Measurements from ENCODE around the gene RAB43.

The RAB43 gene

DNA sequence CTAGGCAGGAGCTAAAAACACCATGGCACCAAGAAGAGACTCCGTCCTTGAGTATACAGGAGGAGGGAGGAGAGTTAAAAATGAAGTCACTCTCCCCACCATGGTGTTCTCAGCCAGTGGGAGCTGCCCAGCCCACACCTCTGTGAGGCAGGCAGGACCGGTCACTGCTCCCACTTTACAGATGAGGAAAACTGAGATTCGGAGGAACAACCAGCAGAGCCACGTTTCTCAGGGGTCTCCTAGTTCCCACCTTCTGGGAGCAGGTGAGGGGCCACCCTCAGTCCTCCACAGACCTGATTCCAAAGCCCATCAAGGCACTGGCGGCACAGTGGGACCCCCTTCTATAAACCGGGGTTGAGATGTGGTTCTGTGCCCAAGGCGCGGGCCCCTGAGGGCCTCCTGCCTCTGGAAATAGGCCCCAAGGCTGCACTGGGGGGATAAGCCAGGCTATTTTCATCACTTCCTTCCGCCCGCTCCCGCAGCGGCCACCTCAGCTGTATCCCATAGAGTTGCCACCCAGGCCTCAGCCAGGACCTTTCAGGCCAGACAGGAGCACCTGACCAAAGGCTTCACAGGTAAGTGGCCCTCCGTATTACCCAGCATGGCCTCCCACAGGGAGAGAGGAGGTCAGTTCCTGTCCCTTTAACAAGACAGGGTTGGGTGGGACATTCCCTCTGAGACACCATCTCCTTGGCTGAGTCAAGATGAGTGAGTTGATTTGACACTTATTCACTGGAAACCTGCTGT is 61.2 kb downstream of the RAB43 start, which contains the start of gene GP9:
Gene GP9 (plus strand): TSS at position 504 of the 747 bp plus-strand sequence. CDS start 961 bp downstream, outside the sequence.
- no peak for DNase-seq

DNA sequence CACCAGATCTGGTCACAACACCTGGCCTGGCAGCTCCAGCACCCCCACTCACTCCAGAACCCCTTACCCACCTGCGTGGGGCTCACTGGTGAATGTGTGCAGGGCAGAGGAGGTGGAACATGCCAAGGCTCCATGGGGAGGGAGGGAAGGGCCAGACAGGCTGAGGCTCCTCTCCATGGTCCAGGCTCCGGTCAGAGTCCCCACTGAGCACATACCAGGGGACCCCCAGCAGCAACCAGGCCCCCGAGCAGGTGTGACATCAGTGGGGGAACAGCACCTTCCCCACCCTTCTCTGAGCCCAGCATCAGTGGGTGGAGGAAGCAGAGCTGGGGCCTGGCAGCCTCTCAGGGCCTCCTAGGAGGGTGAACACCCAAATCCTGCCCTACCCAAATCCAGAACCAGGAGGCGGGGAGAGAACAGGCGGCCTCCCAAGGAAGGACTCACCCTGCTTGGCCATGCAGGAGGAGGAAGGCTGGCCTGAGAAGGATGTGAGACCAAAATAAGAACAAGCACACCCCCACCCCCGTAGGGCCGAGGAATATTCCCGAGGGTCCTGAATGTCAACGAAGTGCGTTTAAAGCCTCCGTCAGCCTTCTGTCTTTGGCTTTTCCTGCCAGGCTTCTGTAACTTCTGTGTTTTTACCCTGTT is 62.2 kb downstream of the RAB43 start:
- DNase-seq, result no peak

DNA sequence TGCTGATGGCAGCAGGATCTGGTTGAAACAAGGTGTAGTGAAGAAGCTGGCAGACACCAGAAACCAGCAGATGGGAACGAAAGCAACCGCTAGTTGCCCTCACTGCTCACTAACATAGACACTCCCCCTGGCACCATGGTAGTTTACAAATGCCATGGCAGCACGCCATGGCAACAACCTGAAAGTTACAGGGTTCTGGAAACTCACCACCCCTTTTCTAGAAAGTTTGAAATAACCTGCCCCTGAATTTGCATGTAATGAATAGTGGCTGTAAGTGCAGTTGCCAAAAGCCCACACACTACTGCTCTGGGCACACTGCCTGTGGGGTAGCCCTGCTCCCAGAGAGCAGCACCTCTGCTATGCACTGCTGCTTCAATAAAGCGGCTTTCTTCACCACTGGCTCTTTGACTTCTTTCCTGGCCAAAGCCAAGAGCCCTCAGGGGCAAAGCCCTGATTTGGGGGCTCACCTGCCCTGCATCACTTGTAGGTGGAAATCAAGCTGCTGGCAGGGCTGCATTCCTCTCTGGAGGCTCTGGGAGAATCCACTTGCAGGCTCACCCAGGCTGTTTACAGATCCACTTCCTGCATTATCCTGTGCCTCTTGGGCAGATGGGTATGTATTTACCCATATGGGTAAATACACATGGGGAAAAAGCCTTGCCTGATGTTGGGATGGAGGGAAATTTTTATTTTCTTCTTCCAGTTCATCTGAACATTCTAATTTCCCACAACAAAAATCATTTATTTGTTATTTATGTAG is 63.0 kb downstream of the RAB43 start:
- DNase-seq, result no peak

DNA sequence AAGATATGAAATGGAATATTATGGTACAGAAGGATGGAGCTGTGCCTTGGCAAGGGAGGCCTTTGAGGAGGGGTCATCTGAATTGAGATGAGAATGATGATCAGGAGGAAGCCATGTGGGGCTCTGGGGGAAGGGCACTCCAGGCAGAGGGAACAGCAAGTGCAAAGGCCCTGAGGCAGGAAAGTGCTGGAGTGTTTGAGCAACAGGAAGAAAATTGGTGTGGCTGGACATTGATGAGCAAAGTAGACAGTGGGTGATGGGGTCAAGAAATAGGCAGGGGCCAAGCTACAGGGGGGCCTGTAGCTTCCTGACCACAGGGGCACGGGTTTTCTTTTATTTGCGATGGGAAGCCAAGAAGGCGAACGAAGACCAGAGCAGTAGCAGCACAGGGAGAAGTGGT is 64.4 kb downstream of the RAB43 start:
- no peak for DNase-seq

DNA sequence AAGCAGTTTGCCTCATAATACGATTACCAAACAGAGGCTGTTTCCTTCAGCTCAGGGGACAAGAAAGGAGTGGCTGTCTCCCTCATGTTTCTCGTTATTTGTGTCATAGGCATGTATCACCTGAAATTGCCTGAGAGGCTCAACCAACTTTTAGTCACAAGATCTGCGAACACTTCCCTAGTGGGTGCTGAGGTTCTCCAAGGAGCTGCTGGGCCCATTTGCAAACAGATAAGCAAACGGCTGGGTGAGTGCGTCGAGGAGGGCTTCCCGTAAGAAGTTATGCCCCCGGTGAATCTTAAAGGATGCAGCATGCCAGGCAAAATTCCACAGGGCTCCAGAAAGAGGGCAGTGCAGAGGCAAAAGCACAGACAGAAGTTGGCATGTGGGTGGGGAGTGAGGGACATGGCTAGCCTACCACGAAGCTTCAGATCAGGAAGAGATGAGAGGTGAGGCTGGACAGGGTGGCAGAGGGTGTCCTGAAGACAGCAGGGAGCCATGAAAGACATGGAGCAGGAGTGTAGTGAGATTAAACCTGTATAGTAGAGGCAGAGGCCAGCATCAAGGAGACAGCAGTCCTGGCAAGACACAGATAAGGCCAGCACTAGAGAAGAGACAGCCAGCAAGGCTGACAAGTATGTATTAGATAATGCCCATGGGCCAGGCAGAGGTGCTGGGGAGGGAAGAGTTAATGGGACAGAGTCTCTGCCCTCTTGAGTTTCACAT is 65.0 kb downstream of the RAB43 start:
- no peak for DNase-seq

DNA sequence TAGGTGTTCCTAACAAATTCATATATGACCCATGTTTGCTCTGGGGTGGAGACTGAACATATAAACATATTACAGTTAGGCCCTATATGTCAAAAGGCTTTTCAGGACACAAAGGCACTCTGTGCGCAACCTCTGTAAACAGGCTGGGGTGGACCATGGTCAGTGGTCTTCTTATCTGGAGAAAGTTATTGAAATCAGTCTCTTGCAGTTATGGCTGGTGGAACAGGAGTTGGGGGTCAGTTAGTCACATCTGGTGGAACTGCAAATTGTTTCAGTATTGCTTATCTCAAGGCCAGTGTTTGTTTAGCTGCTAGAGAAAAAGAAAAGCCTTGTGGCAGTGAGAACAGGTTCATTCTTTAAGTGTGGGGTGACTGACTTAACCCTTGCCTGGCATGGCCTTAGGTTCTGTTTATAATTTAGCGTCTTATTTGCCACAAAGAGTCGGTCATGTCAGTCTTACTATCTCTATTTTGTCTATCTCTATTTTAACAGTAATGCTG is 66.9 kb downstream of the RAB43 start:
- no peak for DNase-seq

DNA sequence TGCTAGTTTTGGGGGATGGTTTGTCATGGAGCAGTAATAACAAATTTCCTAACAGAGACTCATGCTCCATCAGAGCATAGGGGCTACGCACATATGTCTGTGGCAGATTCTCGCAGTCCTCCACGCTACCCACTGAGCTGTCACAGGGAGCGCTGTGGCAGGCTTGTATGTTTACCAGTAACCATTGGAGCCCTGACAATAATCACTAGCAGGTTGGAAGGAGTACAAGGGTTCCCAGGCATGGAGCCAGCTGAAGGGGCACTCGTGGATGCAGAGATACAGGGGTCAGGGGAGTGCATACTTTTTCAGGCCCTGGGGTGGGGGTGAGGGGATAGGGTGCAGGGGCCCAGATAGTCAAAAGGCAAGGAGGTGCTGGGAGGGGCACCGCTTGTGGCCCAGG is 68.9 kb downstream of the RAB43 start:
- DNase-seq, result no peak

DNA sequence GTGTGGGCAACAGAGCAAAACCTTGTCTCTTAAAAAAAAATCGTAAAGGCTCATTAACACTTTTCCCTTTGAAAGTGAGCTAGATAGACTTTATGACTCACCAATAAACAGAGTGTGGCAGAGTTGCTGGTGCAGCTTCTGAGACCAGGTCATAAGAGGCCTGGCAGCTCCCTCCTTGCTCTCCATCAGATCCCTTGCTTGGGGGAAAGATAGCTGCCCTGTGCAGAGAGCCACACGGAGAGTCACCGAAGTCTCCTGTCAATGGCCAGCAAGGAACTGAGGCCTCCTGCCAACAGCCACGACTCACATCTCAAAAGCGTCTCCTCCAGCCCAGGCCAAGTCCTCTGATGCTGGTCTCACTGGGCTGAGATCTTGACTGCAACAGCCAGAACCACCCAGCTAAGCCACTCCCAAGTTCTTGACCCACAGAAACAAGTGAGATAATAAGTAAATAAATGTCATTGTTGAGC is 69.7 kb downstream of the RAB43 start:
- DNase-seq, result no peak

DNA sequence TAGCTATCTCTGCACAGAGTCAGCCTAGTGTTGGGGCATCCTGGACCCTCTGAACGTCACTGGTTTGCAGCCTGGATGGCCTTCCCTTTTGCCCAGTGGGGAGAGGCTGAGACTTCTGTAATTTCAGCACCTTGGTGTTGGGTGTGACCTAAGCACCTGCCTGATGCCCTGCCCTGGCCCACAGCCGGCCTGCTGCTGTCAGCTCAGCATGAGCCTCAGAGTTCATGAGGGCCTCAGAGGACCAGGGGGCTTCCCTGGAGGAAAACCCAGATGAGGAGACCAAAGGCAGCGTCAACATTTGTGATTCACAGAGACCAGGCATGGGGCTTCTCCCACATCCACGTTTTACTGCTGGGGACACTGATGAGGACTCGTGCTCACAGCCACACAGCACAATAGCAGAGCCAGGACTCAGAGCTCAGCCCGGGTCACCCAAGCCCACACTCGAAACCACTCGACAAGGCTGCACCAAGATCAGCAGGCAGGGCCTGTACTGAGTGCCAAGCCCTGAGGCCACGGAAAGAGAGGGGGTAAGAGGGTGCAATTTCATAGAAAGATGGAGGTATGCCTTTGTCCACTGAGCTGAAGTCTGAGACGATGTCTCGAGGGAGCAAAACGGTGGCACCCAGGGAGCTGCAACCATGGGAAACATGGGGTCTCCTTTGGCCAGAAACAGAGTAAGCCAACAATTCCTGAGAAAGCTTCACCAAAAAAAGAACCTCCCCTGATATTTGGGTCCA is 70.9 kb downstream of the RAB43 start:
- DNase-seq, result no peak

DNA sequence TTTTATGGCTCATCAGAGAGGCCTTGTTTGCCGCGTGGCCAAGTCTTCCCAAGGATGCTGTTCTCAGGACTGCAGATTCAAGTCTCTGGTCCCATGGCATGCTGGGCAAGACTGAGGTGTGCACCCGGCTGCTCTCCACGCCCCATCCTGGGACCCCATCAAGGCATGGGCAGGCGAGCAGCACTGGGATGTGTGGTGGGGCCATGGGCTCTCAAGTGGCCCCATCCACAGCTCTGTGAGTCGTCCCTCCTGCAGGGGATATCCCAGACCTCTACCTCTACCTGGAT is 74.1 kb downstream of the RAB43 start:
- DNase-seq, result no peak

DNA sequence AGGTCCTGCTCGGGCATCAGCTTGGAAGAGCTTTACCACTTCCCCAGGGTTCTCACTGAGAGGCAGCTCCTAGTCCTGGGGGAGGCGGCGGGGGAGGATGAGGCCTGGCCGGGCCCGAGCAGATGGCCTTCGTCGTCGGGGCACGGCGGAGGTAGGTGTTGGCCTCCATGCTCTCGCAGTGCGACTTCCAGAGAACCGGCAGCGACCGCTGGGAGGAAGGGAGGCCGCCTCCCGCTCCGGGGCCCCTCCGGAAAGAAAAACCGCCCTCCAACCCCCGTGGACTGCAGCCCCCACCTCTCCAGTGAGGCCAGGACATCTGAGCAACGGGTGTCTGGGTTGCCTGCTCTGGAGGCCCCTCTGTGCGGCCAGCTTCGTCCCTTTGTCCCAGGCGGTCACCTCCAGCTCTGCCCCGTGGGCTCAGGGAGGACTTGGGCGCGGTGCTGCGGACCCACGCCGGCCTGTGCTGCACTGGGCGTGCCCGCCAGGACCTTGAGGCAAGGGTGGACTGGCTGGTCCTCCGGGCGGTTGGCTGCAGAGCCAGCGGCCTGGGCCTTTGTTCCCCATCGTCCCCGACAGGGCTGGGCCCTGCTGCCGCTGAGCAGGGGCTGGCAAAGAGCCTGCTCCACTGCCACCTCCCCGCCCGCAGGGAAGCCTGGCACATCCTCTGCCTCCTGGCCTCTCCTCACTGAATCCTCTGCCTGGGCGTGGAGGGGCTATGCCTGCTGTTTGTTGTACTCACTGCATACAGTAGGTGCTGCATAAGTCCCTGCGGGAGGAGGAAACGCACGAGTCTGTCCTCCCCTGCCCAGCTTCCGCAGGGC is 74.7 kb downstream of the RAB43 start:
- DNase-seq, result no peak

DNA sequence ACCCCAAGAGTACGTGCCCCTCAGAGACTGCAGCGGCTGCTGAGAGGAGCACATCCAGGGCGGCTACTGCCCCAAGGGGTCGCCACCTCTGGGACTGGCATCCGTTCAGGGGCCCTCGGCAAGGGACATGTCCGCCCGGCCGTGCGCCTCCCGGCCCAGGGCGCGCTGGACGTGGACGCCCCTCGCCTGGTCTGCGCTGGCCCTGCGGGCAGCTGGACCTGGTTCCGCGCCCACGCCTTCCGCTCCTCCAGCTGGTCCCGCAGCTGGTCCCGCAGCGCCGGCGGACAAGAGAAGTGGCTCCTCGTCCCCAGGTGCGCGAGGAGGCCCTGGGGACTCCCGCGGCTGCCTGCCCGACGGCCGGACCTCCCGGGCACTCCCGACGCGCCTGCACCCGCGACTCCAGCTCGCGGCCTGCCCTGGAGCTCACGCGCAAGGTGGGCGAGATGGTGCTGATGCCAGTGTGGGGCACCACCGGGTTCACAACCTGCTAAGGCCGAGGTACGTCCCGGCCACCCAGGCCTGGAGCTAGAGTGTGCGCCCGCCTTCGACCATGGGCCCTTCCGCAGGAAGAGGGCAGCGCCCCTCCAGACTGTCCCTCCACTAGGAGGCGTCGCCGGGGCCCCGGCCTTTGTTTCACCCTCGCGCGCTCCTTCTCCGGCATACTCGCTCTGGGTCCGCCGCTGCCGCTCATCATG is 75.4 kb downstream of the RAB43 start:
- no peak for DNase-seq

DNA sequence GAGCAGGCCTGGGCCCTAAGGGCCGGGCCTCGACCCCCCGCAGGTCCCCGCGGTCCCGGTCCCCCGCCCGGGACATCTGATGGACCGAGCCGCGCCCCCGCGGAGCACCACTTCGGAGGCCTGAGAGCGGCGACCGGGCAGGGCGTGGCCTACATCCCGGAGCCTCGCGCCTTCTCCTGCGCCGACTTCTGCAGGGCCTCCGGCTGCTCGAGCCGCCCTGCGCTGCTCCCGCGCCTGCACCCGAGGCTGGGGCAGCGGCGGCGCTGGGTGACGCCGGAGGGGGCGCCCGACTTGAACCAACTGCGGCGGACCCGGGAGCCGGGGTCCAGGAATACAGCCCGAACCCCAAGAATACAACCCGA is 75.9 kb downstream of the RAB43 start:
- DNase-seq, result no peak

DNA sequence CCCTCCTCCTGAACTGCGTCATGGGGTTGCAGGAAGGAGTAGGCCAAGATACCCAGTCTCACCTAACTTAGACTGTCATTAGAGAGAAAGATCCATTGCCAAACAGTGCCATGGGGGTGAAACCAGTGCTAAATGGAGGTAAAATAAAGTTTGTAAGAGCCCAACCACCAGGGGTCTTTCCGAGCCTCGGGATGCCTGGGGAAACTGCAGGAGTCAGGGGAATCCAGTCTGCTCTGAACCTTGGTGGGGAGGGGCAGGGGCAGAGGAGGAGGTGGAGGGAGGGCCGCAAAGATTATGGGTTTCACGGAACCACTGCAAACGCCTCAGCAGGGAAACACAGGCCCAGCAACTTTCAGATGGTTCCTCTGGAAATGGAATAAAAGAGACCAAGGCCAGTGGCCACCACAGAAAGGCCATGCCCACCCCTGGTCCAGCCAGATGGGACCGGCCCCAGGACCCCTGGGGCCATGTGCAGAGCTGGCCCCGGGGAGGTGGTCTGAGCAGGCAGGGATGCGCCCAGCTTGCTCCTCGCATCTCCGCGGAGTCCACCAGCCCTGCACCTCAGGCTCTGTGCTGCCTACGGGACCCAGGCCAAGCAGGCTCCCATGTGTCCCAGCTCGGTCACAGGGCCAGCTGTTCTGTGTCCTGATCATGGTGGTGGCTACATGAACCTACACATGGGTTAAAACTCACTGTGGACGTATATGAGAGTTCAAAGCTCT is 80.9 kb downstream of the RAB43 start:
- DNase-seq, result no peak

DNA sequence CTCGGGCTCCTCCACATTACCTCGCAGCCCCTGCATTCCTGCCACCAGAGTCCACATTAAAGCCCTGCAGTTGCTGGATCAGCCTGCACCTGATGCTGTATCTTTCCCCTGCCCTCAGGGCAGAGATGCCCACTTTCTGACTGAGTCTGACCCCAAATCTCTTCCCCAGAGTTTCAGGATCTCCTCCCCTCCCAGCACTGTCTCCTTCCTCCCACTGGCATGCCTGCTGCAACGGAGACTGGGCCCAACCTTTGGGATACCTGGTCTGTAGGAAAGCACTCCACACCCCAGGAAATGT is 81.6 kb downstream of the RAB43 start:
- DNase-seq, result no peak

DNA sequence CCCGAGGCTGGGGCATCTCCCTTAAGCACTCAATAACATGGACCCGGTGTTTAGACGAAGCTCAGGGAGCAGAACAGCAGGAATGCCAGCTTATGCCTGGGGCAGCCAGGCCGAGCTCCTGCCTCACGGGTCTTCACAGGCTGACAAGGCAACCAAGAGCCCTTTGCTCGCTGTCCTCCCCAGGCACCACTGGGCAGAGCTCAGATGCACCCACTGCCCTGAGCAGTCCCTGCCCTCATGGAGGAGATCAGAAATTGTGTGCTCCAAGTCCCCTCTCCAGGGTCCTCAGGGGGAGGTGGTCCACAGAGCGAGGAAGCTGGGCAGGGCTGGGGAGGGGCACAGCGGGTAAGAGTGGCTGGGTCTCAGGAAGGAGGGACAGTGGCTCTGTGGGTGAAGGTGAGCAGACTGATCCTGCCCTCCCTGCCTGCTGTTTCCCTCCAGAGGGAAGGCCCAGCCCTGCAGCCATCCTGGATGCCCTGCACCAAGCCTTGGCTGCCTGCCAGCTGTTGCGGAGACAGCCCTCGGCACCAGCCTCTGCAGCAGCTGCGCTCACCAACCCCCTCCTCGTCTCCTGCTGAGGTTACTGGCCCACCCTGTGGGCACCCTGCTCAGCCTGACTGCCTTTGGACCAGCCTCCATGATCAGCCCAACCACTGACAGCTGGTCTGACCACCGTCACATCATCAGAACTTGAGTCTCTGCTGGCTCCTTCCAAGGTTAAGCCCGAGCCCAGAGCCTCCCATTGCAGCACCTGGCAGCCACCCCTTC is 82.1 kb downstream of the RAB43 start:
- DNase-seq, result no peak

DNA sequence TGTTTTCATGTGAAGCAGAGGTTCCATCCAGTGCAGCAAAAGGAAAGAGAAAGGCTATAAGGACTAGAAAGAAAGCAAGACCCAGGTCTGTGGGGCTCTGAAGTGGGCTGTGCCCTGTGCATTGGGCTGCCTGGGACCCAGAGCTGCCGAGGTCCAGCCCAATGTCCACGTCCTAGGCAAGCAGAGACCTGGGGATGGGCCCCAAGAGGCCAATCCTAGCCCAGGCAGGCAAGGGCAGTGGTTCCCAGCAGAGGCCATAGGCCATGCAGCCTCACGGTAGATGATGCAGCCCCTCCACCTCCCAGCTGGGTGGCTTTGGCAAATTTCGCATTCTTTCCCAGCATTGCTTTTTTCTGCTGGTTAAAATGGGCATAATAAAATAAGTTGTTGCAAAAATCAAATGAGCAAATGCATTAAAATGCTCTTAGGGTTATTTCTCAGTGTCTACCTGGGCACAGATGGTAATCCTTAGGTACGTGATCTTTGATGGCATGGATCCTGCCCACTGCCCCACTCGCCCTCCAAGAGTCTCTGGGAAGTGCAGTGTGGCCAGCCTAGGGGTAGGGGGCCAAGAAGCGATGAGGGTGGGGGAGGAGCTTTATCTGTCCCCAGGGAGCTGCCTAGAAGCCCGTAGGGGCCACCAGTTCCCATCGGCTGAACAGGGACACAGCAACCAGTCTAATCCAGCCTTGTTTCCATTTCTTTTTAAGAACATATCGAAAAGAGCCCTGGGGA is 83.3 kb downstream of the RAB43 start:
- no peak for DNase-seq
